GM12864 (cell line): ENCODE results near the gene ETV5.

Experiments
- DNase-seq: peaks from one replicate; pipeline ENCODE4 v3.0.0-alpha.2; 2011; ENCODE audit warnings: low read depth
- H3K4me3 ChIP-seq: 2 replicates; pipeline ENCODE4 v1.5.1; 2011; ENCODE audit warnings: mild to moderate bottlenecking, low read depth, low read length, control low read depth
- TF ChIP-seq, protein P1 (sequence below): IDR thresholded peaks from 2 replicates; pipeline ENCODE4 v1.5.1; 2011; ENCODE audit warnings: low read depth, mild to moderate bottlenecking, moderate library complexity, low read length, control low read depth, inconsistent platforms; ENCODE audit errors: missing control alignments

ETV5 gene

GRCh38 chr3:186070133-186070532 is 38.8 kb downstream of the ETV5 start:
- H3K4me3 ChIP-seq = no peak overlapping the region
- TF ChIP-seq, protein P1, sequence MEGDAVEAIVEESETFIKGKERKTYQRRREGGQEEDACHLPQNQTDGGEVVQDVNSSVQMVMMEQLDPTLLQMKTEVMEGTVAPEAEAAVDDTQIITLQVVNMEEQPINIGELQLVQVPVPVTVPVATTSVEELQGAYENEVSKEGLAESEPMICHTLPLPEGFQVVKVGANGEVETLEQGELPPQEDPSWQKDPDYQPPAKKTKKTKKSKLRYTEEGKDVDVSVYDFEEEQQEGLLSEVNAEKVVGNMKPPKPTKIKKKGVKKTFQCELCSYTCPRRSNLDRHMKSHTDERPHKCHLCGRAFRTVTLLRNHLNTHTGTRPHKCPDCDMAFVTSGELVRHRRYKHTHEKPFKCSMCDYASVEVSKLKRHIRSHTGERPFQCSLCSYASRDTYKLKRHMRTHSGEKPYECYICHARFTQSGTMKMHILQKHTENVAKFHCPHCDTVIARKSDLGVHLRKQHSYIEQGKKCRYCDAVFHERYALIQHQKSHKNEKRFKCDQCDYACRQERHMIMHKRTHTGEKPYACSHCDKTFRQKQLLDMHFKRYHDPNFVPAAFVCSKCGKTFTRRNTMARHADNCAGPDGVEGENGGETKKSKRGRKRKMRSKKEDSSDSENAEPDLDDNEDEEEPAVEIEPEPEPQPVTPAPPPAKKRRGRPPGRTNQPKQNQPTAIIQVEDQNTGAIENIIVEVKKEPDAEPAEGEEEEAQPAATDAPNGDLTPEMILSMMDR = no peak
- no peak for DNase-seq

GRCh38 chr3:186069199-186069598 is 39.7 kb downstream of the ETV5 start:
- DNase-seq = no peak
- TF ChIP-seq, protein P1 = no peak
- H3K4me3 ChIP-seq = no peak overlapping the region

- TF ChIP-seq, protein P1 = no peak
- no peak for DNase-seq
- no peak overlapping the region for H3K4me3 ChIP-seq
Observed at GRCh38 chr3:186068243-186068552, 40.7 kb downstream of the ETV5 start.

- peak overlapping the region; percentile 18; the same call in 1 of the 2 replicates for H3K4me3 ChIP-seq
- TF ChIP-seq, protein P1 = no peak
- DNase-seq = no peak
Observed at GRCh38 chr3:186067360-186068242, 41.3 kb downstream of the ETV5 start.

DNA sequence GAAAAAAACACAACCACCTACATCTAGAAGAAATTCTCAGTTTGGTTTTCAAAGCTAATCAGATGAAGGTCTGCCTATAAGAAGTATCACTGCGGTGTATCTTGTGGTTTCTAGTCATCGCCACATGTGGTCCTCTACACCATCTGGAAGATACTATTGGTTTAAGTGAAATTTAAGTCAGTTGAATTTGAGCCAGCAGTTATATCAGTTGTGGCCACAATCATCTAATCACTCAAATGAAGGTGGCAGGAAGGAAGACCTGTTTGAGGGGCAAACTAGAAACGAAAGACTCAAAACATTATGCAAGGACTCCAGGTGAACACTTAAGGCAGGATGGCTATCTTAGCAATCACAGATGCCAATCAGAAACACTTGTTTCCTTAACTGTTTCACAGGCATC is 48.7 kb downstream of the ETV5 start:
- TF ChIP-seq, protein P1 = no peak
- DNase-seq = peak; percentile 38
- no peak overlapping the region for H3K4me3 ChIP-seq

GRCh38 chr3:186059192-186059591 is 49.7 kb downstream of the ETV5 start:
- no peak overlapping the region for H3K4me3 ChIP-seq
- TF ChIP-seq, protein P1 = no peak
- DNase-seq = no peak

- TF ChIP-seq, protein P1 = no peak
- no peak overlapping the region for H3K4me3 ChIP-seq
- DNase-seq = no peak
Observed at GRCh38 chr3:186058225-186058624, 50.7 kb downstream of the ETV5 start.
